GM19328 (cell line): ENCODE measurements around the gene SRM.
A peak's percentile ranks its signal among the peaks of the same experiment; 100 is the strongest.
"Not testable (repeated sequence)": the region's sequence is repeated elsewhere in the genome, so short reads cannot be mapped to it uniquely, and the experiment has no call there.

Experiments used
- ATAC-seq: cut with Tn5 transposase; IDR thresholded peaks from one replicate; pipeline ENCODE4 v1.9.1; 2021; ENCODE audit warnings: mild to moderate bottlenecking, moderate library complexity; ENCODE audit not compliant: unreplicated experiment

The SRM gene

GRCh38 chr1:11023201-11023600, 36.6 kb downstream of the SRM start:
- no peak for ATAC-seq

- ATAC-seq = no peak
These were observed 39.8 kb downstream of the SRM start for GRCh38 chr1:11019971-11020370.

- ATAC-seq = not testable (repeated sequence)
These were observed 40.5 kb downstream of the SRM start for GRCh38 chr1:11019358-11019757.

- no peak for ATAC-seq
These were observed 46.7 kb downstream of the SRM start for GRCh38 chr1:11013160-11013531.

GRCh38 chr1:11012260-11013159, 47.3 kb downstream of the SRM start, which contains the start of gene TARDBP:
Gene TARDBP, plus strand, starts transcription at chr1:11012654. Its CDS starts 1,074 bp downstream, at chr1:11013728.
- ATAC-seq = peak; percentile 86
